WERI-Rb-1 (cell line): ENCODE results near the gene DAAM1.

Source experiments
- DNase-seq: peaks from one replicate; pipeline ENCODE4 v3.0.0-alpha.2; 2020
- H3K27ac ChIP-seq: fragments of 250-450 bp; sonication (Bioruptor Pico); 2 replicates; pipeline ENCODE4 v1.5.1; 2020; ENCODE audit warnings: mild to moderate bottlenecking, moderate library complexity
- H3K27me3 ChIP-seq: fragments of 250-450 bp; sonication (Bioruptor Pico); 2 replicates; pipeline ENCODE4 v1.5.1; 2021; ENCODE audit warnings: mild to moderate bottlenecking, low read depth, moderate library complexity; ENCODE audit not compliant: insufficient read depth, severe bottlenecking
- H3K36me3 ChIP-seq: fragments of 250-450 bp; sonication (Bioruptor Pico); 2 replicates; pipeline ENCODE4 v1.5.1; 2020; ENCODE audit warnings: mild to moderate bottlenecking, moderate library complexity
- H3K4me3 ChIP-seq: 2 replicates; pipeline ENCODE4 v1.5.1; 2011; ENCODE audit warnings: low read depth, mild to moderate bottlenecking, control low read depth, low read length
- H3K9me3 ChIP-seq: fragments of 250-450 bp; sonication (Bioruptor Pico); 2 replicates; pipeline ENCODE4 v1.5.1; 2021; ENCODE audit warnings: mild to moderate bottlenecking, moderate library complexity; ENCODE audit not compliant: severe bottlenecking
- TF ChIP-seq, protein P1 (sequence below): IDR thresholded peaks from 2 replicates; pipeline ENCODE4 v1.5.1; 2011; ENCODE audit warnings: low read depth, mild to moderate bottlenecking, control low read depth, inconsistent platforms, low read length

DAAM1 gene

GRCh38 chr14:59252772-59253500 is 64.5 kb downstream of the DAAM1 start:
- Histone ChIP-seq H3K4me3 (no peak overlapping the region), H3K36me3 (no peaks in the 10 kb centered on the region), H3K27me3 (no peaks in the 10 kb centered on the region), H3K27ac (no peak overlapping the region), H3K9me3 (no peaks in the 10 kb centered on the region)
- TF ChIP-seq, protein P1, sequence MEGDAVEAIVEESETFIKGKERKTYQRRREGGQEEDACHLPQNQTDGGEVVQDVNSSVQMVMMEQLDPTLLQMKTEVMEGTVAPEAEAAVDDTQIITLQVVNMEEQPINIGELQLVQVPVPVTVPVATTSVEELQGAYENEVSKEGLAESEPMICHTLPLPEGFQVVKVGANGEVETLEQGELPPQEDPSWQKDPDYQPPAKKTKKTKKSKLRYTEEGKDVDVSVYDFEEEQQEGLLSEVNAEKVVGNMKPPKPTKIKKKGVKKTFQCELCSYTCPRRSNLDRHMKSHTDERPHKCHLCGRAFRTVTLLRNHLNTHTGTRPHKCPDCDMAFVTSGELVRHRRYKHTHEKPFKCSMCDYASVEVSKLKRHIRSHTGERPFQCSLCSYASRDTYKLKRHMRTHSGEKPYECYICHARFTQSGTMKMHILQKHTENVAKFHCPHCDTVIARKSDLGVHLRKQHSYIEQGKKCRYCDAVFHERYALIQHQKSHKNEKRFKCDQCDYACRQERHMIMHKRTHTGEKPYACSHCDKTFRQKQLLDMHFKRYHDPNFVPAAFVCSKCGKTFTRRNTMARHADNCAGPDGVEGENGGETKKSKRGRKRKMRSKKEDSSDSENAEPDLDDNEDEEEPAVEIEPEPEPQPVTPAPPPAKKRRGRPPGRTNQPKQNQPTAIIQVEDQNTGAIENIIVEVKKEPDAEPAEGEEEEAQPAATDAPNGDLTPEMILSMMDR, result no peak
- no peak for DNase-seq

DNA sequence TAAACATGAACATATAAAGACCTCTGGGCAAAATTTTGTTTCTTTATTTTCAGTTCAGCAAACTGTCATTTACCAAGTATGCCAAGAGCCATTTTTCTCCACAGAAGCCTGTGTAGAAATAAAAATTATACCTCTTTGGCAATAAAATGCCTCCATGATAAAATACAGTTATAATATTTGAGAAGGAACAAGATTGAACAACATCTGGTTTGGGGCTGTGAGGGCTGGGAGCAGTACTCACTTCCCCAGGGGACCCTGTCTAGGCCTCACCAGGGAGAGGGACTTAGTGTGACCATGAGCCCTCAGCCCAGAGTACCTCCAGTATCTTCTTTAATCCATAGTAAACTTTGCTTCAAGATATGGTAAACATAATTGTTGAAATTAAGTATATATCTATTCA is 65.1 kb downstream of the DAAM1 start:
- Histone ChIP-seq H3K4me3 (no peak overlapping the region), H3K27ac (no peak overlapping the region), H3K36me3 (no peaks in the 10 kb centered on the region), H3K9me3 (no peaks in the 10 kb centered on the region), H3K27me3 (no peaks in the 10 kb centered on the region)
- TF ChIP-seq, protein P1, result no peak
- no peak for DNase-seq

- H3K4me3 ChIP-seq, result no peak overlapping the region
- H3K36me3 ChIP-seq, result no peaks in the 10 kb centered on the region
- no peaks in the 10 kb centered on the region for H3K9me3 ChIP-seq
- TF ChIP-seq, protein P1, result no peak
- no peak overlapping the region for H3K27ac ChIP-seq
- no peaks in the 10 kb centered on the region for H3K27me3 ChIP-seq
- no peak for DNase-seq
These were observed 65.9 kb downstream of the DAAM1 start for GRCh38 chr14:59254146-59254910.

- H3K9me3 ChIP-seq, result no peaks in the 10 kb centered on the region
- no peak overlapping the region for H3K27ac ChIP-seq
- no peaks in the 10 kb centered on the region for H3K36me3 ChIP-seq
- TF ChIP-seq, protein P1, result no peak
- no peak overlapping the region for H3K4me3 ChIP-seq
- H3K27me3 ChIP-seq, result no peaks in the 10 kb centered on the region
- DNase-seq, result no peak
These were observed 66.6 kb downstream of the DAAM1 start for GRCh38 chr14:59254911-59255545.

GRCh38 chr14:59256331-59256730 is 67.9 kb downstream of the DAAM1 start:
- TF ChIP-seq, protein P1, result no peak
- Histone ChIP-seq H3K27me3 (no peaks in the 10 kb centered on the region), H3K4me3 (no peak overlapping the region), H3K9me3 (no peaks in the 10 kb centered on the region), H3K36me3 (no peaks in the 10 kb centered on the region), H3K27ac (no peak overlapping the region)
- peak; percentile 23 for DNase-seq
